Right lobe of liver (tissue), 4 donors: ENCODE measurements around the gene LRMDA.

ENCODE experiments used
- CTCF ChIP-seq, 4 donors: fragments of 200-600 bp in 3 of 4; fragments of 450-650 bp in 1 of 4; IDR thresholded peaks; one replicate each; pipeline versions ENCODE4 v1.5.1 to v1.8.0; 2016 to 2022; ENCODE audit warnings: antibody characterized with exemption in 4 of 4, mild to moderate bottlenecking in 2 of 4
- POLR2A ChIP-seq: fragments of 450-650 bp; IDR thresholded peaks from one replicate; pipeline ENCODE4 v1.6.1; 2017; ENCODE audit warnings: antibody characterized with exemption, mild to moderate bottlenecking
- donor health status: DM: no; HTN: no; CAD: no.
- donor health status: DM: no; HTN: no; CAD: no.
- donor health status: DM: no; HTN: yes; CAD: no.

DNA sequence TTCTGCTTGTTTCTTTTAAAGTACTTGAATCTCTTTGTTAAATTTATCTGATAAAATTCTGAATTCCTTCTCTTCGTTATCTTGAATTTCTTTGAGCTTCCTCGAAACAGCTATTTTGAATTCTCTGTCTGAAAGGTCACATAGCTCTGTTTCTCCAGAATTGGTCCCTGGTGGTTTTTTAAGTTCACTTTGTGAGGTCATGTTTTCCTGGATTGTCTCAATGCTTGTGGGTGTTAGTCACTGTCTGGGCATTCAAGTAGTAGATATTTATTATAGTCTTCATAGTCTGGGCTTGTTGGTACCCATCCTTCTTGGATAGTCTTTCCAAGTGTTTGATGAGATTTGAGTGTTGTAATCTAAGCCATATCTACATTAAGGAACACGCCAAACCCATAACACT lies 1060.6 kb downstream of the LRMDA start:
- TF ChIP-seq POLR2A (no peak), CTCF (IDR thresholded peaks at IDR 0.05) (no peak)
